Activated CD4-positive, alpha-beta T cell treated with anti-CD3 and anti-CD28 coated beads for 1 hour (primary cell): ENCODE data around the gene MED16.
"Not testable (repeated sequence)": the region's sequence is repeated elsewhere in the genome, so short reads cannot be mapped to it uniquely, and the experiment has no call there.

ENCODE experiments used
- DNase-seq: peaks from one replicate; pipeline ENCODE4 v3.0.0-alpha.2; 2020

Gene MED16

DNA sequence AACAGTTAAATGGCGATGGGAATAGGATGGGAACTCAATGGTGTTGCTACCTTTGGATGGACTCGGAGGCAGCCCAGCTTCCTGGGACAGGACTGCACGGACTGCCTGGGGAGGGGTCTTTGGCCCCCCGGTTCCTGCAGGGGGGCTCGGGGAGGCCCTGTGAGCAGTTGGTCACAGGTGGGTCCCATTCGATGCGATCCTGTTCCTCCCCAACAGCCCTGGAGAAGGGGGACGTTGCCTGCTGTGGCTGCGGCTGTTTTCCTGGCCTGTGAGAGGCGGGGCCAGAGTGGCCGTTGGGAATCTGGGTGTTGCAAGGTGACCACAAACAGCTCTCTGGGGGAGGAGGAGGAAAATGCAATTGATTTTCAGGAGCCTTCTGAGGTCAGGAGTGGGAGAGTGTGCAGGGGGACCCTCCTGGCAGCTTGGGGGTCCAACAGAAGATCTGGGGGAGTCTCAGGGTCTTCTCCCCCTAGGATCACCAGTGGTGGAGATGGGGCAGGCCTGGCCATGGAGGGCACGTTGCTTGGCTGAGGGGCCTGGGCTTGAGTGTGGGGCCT is 69.3 kb downstream of the MED16 start:
- no peak for DNase-seq

DNA sequence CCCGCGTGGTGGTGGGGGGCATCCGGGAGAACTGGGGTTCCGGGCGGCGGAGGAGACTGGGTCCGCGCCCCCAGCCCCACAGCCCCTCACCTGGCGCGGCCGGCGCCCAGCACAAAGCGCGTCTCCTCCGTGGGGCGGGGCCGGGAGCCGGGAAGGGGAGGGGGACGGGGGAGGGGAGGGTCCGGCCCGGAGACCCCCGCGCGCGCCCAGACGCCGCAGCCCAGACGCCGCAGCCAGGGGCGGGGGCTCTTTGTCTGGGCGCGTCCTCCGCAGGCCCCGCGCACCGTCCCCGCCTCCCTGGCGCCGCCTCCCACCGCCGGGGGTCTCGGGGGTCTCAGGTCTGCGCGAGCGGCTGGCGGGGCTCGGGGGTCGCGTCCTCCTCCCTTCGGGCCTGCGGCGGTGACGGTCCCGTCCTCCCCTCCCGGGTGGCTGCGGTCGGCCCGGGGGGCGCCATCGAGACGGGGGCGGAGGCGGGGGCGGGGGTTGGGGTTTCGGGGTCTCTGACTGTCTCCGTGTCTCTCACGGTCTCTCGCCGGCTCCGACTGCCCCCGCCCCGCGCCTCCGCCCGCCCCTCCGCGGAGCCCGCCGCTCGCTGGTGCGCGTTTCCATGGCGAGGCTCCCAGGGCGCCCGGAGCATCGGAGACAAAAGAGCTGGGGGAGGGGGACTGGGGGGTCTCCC is 71.0 kb downstream of the MED16 start, which contains the start of gene PLPPR3:
PLPPR3 (minus strand) TSS at position 131 of the 679 bp plus-strand sequence. CDS start 396 bp downstream, outside the sequence.
- no peak for DNase-seq

GRCh38 chr19:821231-821824 is 71.7 kb downstream of the MED16 start:
- no peak for DNase-seq

DNA sequence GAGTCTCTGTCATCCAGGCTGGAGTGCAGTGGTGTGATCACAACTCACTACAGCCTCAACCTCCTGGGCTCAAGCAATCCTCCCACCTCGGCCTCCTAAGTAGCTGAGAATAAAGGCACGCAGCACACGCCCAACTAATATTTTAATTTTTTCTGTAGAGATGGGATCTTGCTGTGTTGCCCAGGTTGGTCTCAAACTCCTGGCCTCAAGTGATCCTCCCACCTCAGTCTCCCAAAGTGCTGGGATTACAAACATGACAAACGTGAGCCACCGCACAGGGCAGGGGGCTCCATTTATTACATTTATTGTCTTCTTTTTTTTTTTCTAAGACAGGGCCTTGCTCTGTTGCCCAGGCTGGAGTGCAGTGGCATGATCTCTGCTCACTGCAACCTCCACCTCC is 72.8 kb downstream of the MED16 start:
- not testable (repeated sequence) for DNase-seq
